ENCODE results near the gene TOM1L1.

- no peak for TF ChIP-seq POLR2A (IDR thresholded peaks at IDR 0.05)
- TF ChIP-seq CTCF (IDR thresholded peaks at IDR 0.05) = no peak
These were observed 90.9 kb downstream of the TOM1L1 start for GRCh38 chr17:54991567-54991966.
